Liver (tissue), 9 donors: ENCODE results near the gene CDC14C. TPM values are rescaled to one million over a fixed set of nuclear protein-coding genes. Genes with fewer than 3 reads are reported as not detected.

Experiments used
- DNase-seq: peaks from one replicate; pipeline ENCODE4 v3.0.0-alpha.2; 2017; ENCODE audit warnings: low spot score
- H3K27ac ChIP-seq, 2 donors: one replicate each; pipeline ENCODE4 v1.7.0; 2013; ENCODE audit warnings: inconsistent platforms in 2 of 2, low read length in 2 of 2, control low read depth in 1 of 2, low read depth in 1 of 2, mild to moderate bottlenecking in 1 of 2
- H3K27me3 ChIP-seq, 4 donors: one replicate each; pipeline versions ENCODE4 v1.6.1 to v1.7.0; 2013; ENCODE audit warnings: low read length in 3 of 4, inconsistent platforms in 1 of 4, mild to moderate bottlenecking in 1 of 4, moderate library complexity in 1 of 4; ENCODE audit not compliant: control insufficient read depth in 4 of 4, insufficient read depth in 4 of 4
- H3K36me3 ChIP-seq, 4 donors: one replicate each; pipeline versions ENCODE4 v1.6.1 to v1.7.0; 2013; ENCODE audit warnings: low read length in 3 of 4, mild to moderate bottlenecking in 3 of 4, low read depth in 1 of 4, moderate library complexity in 1 of 4; ENCODE audit not compliant: control insufficient read depth in 4 of 4, insufficient read depth in 3 of 4
- H3K4me1 ChIP-seq, 4 donors: one replicate each; pipeline versions ENCODE4 v1.6.1 to v1.7.0; 2013; ENCODE audit warnings: low read length in 3 of 4, mild to moderate bottlenecking in 3 of 4, moderate library complexity in 1 of 4; ENCODE audit not compliant: control insufficient read depth in 4 of 4, insufficient read depth in 4 of 4
- H3K4me3 ChIP-seq, 3 donors: one replicate each; pipeline versions ENCODE4 v1.6.1 to v1.7.0; 2013; ENCODE audit warnings: low read length in 3 of 3, control low read depth in 1 of 3, low read depth in 1 of 3, mild to moderate bottlenecking in 1 of 3
- H3K9ac ChIP-seq, 2 donors: one replicate each; pipeline ENCODE4 v1.7.0; 2013; ENCODE audit warnings: low read length in 2 of 2, mild to moderate bottlenecking in 2 of 2, moderate library complexity in 2 of 2, control low read depth in 1 of 2, low read depth in 1 of 2
- H3K9me3 ChIP-seq, 4 donors: one replicate each; pipeline versions ENCODE4 v1.6.1 to v1.7.0; 2013; ENCODE audit warnings: low read length in 3 of 4; ENCODE audit not compliant: control insufficient read depth in 4 of 4
- CTCF ChIP-seq: fragments of 150-350 bp; IDR thresholded peaks from 2 replicates; pipeline ENCODE4 v1.5.1; 2017; ENCODE audit warnings: improper control_type of control experiment, low read depth, low read length; ENCODE audit not compliant: missing input control
- EGR1 ChIP-seq, 2 donors: IDR thresholded peaks; 2 replicates each; pipeline ENCODE4 v1.6.1; 2016 to 2018; ENCODE audit warnings: antibody characterized with exemption in 2 of 2, low read depth in 2 of 2
- FOXA1 ChIP-seq: IDR thresholded peaks from 2 replicates; pipeline ENCODE4 v1.6.1; 2016; ENCODE audit warnings: antibody characterized with exemption
- HNF4A ChIP-seq, 2 donors: conservative IDR thresholded peaks; 2 replicates each; pipeline ENCODE4 v1.6.1; 2016; ENCODE audit warnings: antibody characterized with exemption in 2 of 2, mild to moderate bottlenecking in 2 of 2
- MAX ChIP-seq: IDR thresholded peaks from 2 replicates; pipeline ENCODE4 v1.6.1; 2016; ENCODE audit warnings: antibody characterized with exemption
- NR2F2 ChIP-seq: IDR thresholded peaks from 2 replicates; pipeline ENCODE4 v1.6.1; 2016; ENCODE audit warnings: antibody characterized with exemption
- RAD21 ChIP-seq, 2 donors: IDR thresholded peaks; 2 replicates each; pipeline ENCODE4 v1.6.1; 2016; ENCODE audit warnings: antibody characterized with exemption in 2 of 2, mild to moderate bottlenecking in 2 of 2
- RXRA ChIP-seq, 2 donors: IDR thresholded peaks; 2 replicates each; pipeline ENCODE4 v1.6.1; 2017 to 2018; ENCODE audit warnings: antibody characterized with exemption in 2 of 2, mild to moderate bottlenecking in 1 of 2
- SP1 ChIP-seq: IDR thresholded peaks from 2 replicates; pipeline ENCODE4 v1.6.1; 2018; ENCODE audit warnings: antibody characterized with exemption, mild to moderate bottlenecking
- TAF1 ChIP-seq: conservative IDR thresholded peaks from 2 replicates; pipeline ENCODE4 v1.6.1; 2016; ENCODE audit warnings: antibody characterized with exemption, mild to moderate bottlenecking
- ZBTB33 ChIP-seq: IDR thresholded peaks from 2 replicates; pipeline ENCODE4 v1.6.1; 2016; ENCODE audit warnings: antibody characterized with exemption
- WGBS: extraction: QIAGEN DNeasy Blood & Tissue Kit; methylation state at CpG from one replicate; pipeline ENCODE4 v1.1.7; 2013; 5-methylcytosine and 5-hydroxymethylcytosine counted together
- polyA plus RNA-seq, 2 donors: library from polyadenylated mRNA; stranded (reverse) in 1 of 2; unstranded in 1 of 2; fragments of 200-250 nt in 1 of 2; fragments of >200 nt in 1 of 2; fragmentation: Nextera tagmentation in 1 of 2; extraction: Ambion mirVana in 1 of 2; gene quantifications; one replicate each; pipeline versions ENCODE4 v1.2.1 to v1.2.3, GENCODE V29; 2013 to 2015
- total RNA-seq, 2 donors: library from RNA; depleted of rRNA; stranded (reverse); fragments of >200 nt; gene quantifications; one replicate each; pipeline ENCODE4 v1.2.3, GENCODE V29; 2014
- TF ChIP-seq, protein P1 (sequence below): IDR thresholded peaks from 2 replicates; pipeline ENCODE4 v1.6.1; 2016; ENCODE audit warnings: antibody characterized with exemption, mild to moderate bottlenecking
- donor health status: healthy.
- donor health status: healthy.
- donor health status: healthy.
- donor health status: healthy.
- donor health status: healthy.

Gene CDC14C
- total and polyA plus RNA-seq, 4 donors: 0.02 TPM; not detected in 3

- Histone ChIP-seq H3K27ac (no peak overlapping the region), H3K9me3 (no peaks in the 10 kb centered on the region), H3K36me3 (no peaks in the 10 kb centered on the region), H3K4me1 (no peaks in the 10 kb centered on the region), H3K4me3 (no peak overlapping the region), H3K9ac (no peak overlapping the region), H3K27me3 (peaks cover 0 to 2% (median 0%) of the 10 kb centered on the region in 4 donors)
- no peak for DNase-seq
- TF ChIP-seq ZBTB33: no peak
- TF ChIP-seq, protein P1, sequence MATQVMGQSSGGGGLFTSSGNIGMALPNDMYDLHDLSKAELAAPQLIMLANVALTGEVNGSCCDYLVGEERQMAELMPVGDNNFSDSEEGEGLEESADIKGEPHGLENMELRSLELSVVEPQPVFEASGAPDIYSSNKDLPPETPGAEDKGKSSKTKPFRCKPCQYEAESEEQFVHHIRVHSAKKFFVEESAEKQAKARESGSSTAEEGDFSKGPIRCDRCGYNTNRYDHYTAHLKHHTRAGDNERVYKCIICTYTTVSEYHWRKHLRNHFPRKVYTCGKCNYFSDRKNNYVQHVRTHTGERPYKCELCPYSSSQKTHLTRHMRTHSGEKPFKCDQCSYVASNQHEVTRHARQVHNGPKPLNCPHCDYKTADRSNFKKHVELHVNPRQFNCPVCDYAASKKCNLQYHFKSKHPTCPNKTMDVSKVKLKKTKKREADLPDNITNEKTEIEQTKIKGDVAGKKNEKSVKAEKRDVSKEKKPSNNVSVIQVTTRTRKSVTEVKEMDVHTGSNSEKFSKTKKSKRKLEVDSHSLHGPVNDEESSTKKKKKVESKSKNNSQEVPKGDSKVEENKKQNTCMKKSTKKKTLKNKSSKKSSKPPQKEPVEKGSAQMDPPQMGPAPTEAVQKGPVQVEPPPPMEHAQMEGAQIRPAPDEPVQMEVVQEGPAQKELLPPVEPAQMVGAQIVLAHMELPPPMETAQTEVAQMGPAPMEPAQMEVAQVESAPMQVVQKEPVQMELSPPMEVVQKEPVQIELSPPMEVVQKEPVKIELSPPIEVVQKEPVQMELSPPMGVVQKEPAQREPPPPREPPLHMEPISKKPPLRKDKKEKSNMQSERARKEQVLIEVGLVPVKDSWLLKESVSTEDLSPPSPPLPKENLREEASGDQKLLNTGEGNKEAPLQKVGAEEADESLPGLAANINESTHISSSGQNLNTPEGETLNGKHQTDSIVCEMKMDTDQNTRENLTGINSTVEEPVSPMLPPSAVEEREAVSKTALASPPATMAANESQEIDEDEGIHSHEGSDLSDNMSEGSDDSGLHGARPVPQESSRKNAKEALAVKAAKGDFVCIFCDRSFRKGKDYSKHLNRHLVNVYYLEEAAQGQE: no peak
- no peak for TF ChIP-seq MAX
- no peak for TF ChIP-seq HNF4A (conservative IDR thresholded peaks at IDR 0.05)
- TF ChIP-seq SP1: no peak
Observed at GRCh38 chr7:48959676-48960075, 35.3 kb downstream of the CDC14C start.

DNA sequence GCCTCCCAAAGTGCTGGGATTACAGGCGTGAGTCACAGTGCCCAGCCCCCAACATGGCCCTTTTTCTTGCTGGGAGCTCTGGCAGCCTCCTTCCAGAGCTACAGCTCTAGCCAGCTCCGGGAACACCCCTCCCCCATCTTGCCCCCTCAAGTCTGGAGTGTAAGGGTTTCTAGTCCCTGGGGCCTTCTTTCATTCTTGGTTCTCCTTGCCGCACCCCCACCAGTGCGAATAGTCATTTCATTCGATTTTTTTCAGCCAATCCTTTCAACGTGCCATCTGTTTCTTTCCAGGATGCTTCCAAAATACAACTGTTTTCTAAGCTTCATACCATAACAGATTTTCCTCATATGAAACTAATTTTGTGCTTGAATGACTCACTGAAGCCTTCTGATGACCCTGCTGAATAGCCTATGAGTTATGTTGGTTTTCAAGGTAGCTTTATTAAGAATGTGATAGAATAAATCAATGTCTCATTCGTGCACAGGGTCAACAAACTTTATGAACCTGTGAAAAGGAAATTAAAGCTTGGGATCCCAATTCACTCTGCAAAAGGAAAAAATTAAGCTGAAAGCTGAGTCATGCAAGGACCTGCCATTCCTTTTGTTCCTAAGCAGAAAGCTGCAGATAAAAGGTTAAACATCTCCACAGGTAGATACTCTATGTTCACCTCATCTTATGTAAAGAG is 38.6 kb downstream of the CDC14C start:
- TF ChIP-seq NR2F2: no peak
- TF ChIP-seq RAD21 (IDR thresholded peaks at IDR 0.05): no peak
- TF ChIP-seq TAF1: no peak
- TF ChIP-seq CTCF: no peak
- TF ChIP-seq MAX: no peak
- TF ChIP-seq EGR1 (IDR thresholded peaks at IDR 0.05; ENCODE audit: low read depth in 2 of 2): no peak
- no peak for TF ChIP-seq RXRA (IDR thresholded peaks at IDR 0.05)
- no peak for TF ChIP-seq FOXA1
- no peaks in the 10 kb centered on the region for H3K27me3 ChIP-seq
- no peak overlapping the region for H3K9ac ChIP-seq
- no peaks in the 10 kb centered on the region for H3K4me1 ChIP-seq
- H3K4me3 ChIP-seq: no peak overlapping the region
- no peaks in the 10 kb centered on the region for H3K9me3 ChIP-seq
- DNase-seq: no peak
- 66% methylated on average over 7 of the region's 7 CpGs for WGBS
- H3K36me3 ChIP-seq: no peaks in the 10 kb centered on the region
- no peak overlapping the region for H3K27ac ChIP-seq
